ENCODE measurements around the gene SH3D21. TPM values are rescaled to one million over a fixed set of nuclear protein-coding genes. Genes with fewer than 3 reads are reported as not detected.
A peak's percentile ranks its signal among the peaks of the same experiment; 100 is the strongest.

The SH3D21 gene
- total RNA-seq, 4 donors from 2014 or later: 10.7 to 25.1 (median 16.9) TPM

DNA sequence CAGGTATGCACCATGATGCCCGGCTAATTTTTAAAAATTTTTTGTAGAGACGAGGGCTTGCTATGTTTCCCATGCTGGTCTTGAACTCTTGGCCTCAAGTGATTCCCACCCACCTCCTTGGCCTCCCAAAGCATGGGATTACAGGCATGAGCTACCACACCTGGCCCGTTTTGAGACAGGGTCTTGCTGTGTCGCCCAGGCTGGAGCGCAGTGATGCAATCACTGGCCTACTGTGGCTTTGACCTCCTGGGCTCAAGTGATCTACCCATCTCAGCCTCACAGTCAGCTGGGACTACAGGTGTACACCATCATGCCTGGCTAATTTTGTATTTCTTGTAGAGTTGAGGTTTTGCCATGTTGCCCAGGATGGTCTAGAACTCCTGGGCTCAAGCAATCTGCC is 7.5 kb upstream of the SH3D21 start:
- Histone ChIP-seq H3K27ac (peak overlapping the region in 2 of 3 donors; percentile 3 to 71), H3K27me3 (no peaks in the 10 kb centered on the region), H3K4me1 (peaks cover 8 to 27% of the 10 kb centered on the region in 2 donors), H3K9me3 (no peaks in the 10 kb centered on the region), H3K36me3 (peaks cover 43 to 49% of the 10 kb centered on the region in 2 donors), H3K4me3 (replicated peaks in 1 of 3) (no peak overlapping the region)
- TF ChIP-seq POLR2A (IDR thresholded peaks at IDR 0.05): no peak
- TF ChIP-seq, protein P1, sequence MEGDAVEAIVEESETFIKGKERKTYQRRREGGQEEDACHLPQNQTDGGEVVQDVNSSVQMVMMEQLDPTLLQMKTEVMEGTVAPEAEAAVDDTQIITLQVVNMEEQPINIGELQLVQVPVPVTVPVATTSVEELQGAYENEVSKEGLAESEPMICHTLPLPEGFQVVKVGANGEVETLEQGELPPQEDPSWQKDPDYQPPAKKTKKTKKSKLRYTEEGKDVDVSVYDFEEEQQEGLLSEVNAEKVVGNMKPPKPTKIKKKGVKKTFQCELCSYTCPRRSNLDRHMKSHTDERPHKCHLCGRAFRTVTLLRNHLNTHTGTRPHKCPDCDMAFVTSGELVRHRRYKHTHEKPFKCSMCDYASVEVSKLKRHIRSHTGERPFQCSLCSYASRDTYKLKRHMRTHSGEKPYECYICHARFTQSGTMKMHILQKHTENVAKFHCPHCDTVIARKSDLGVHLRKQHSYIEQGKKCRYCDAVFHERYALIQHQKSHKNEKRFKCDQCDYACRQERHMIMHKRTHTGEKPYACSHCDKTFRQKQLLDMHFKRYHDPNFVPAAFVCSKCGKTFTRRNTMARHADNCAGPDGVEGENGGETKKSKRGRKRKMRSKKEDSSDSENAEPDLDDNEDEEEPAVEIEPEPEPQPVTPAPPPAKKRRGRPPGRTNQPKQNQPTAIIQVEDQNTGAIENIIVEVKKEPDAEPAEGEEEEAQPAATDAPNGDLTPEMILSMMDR (IDR thresholded peaks at IDR 0.05): no peak
- intact Hi-C loops (cut with DNase I): no loop called here
- 91 to 94% methylated on average over 5 of the region's 5 CpGs for WGBS, 2 donors
- no peak for DNase-seq

DNA sequence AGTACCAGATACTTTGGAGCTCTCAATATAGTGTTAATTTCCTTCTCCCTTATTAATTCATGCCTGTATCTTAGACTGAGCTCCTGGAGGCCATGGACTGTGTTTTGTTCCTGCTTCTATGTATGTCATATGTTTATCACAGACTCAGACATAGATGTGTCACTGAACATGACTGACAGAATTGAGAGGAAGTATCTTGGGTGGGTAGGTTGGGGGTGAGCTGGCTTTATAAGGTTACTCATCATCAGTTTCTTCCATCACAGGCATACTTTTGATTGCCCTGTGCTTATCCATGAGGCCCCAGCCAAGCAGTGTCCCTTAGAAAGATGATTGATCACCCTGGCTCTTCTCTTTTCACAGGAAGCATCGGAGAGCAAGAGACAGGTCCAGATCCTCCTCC is 5.6 kb upstream of the SH3D21 start:
- peak overlapping the region; percentile 39 to 71 (median 62) for H3K27ac ChIP-seq
- intact Hi-C loops (cut with DNase I): no loop called here
- H3K27me3 ChIP-seq: no peaks in the 10 kb centered on the region
- peaks cover 10 to 31% of the 10 kb centered on the region in 2 donors for H3K4me1 ChIP-seq
- DNase-seq: no peak
- no peak overlapping the region for H3K4me3 ChIP-seq (replicated peaks in 1 of 3)
- TF ChIP-seq, protein P1 (IDR thresholded peaks at IDR 0.05): no peak
- no peak for TF ChIP-seq POLR2A (IDR thresholded peaks at IDR 0.05)
- peaks cover 42 to 44% of the 10 kb centered on the region in 2 donors for H3K36me3 ChIP-seq
- 86 to 100% methylated on average over 1 of the region's 1 CpG for WGBS, 2 donors
- no peaks in the 10 kb centered on the region for H3K9me3 ChIP-seq

DNA sequence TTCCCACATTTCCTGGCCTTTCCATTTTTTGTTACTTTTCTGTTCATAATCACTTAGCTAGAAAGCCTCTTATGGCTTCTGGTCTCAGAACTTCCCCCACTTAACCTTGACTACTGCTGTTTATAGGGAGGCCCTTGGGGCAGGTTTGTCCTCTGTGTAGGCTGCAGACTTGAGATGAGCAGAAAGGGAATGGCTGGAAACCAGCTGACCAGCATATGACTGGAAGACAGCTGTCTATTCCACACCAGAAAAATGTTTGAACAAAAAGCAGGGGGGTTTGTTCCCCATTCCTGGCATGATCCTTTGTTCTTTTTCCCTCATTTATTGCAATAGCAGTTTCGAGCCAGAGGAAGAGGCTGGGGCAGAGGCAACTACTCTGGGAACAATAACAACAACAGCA is 4.9 kb upstream of the SH3D21 start:
- Histone ChIP-seq H3K27me3 (no peaks in the 10 kb centered on the region), H3K27ac (peak overlapping the region in 1 of 3 donors; percentile 62), H3K36me3 (peaks cover 42 to 44% of the 10 kb centered on the region in 2 donors), H3K9me3 (no peaks in the 10 kb centered on the region), H3K4me3 (replicated peaks in 1 of 3) (no peak overlapping the region), H3K4me1 (peaks cover 13 to 37% of the 10 kb centered on the region in 2 donors)
- intact Hi-C loops (cut with DNase I): no loop called here
- TF ChIP-seq, protein P1 (IDR thresholded peaks at IDR 0.05): no peak
- TF ChIP-seq POLR2A (IDR thresholded peaks at IDR 0.05): no peak
- WGBS, 2 donors: 71 to 89% methylated on average over 1 of the region's 1 CpG
- DNase-seq: no peak

DNA sequence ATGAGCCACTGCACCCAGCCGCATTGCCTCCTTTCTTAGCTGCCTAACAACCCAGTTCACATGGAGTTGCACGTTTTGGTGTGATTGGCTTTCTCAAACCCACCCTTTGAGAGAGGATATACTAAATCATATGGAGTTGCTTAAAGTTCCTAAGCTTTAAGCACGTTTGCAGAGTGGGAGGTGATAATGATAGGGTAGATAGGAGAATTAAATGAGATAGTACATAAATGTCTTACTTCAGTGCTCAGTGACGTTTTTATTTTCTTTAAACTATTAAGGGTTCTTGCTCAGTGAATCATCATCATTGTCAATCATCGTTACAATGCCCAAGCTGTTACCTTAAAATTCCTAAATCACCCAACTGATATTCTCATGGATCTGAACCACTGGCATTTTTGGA is 2.9 kb upstream of the SH3D21 start:
- intact Hi-C loops (cut with DNase I): no loop called here
- Histone ChIP-seq H3K4me1 (peaks cover 15 to 33% of the 10 kb centered on the region in 2 donors), H3K9me3 (no peaks in the 10 kb centered on the region), H3K36me3 (peaks cover 41 to 43% of the 10 kb centered on the region in 2 donors), H3K4me3 (replicated peaks in 1 of 3) (no peak overlapping the region), H3K27me3 (no peaks in the 10 kb centered on the region), H3K27ac (no peak overlapping the region)
- DNase-seq: no peak
- WGBS, 2 donors: 72 to 78% methylated on average over 5 of the region's 5 CpGs
- TF ChIP-seq POLR2A (IDR thresholded peaks at IDR 0.05): no peak
- TF ChIP-seq, protein P1 (IDR thresholded peaks at IDR 0.05): no peak

DNA sequence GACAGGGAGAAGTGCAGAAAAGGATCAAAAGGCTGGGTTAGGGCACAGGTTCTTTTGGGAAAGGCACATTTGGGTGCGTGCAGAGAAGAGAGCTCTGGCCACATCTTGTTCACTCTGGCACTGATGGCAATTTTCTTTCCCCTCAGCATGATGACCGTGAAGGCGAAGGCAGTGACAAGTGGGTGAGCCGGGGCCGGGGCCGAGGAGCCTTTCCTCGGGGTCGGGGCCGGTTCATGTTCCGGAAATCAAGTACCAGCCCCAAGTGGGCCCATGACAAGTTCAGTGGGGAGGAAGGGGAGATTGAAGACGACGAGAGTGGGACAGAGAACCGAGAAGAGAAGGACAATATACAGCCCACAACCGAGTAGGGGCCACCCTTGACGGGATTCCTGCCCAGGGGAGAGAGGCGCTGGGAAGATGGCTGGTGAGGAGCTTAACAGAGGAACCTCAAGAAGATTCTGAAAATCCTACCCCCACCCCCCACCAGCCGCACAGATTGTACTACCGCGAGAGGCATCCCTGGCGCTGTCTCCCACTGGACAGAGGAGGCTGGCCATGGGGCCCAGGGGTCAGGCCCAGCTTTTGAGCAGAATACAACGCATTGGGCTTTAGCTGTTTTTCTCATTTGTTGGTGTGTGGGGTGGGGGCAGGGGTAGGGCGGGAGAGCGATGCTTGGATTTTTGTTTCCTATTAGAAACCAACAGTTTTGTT is 2.4 kb upstream of the SH3D21 start:
- intact Hi-C loops (cut with DNase I): no loop called here
- 93 to 94% methylated on average over 23 of the region's 23 CpGs for WGBS, 2 donors
- Histone ChIP-seq H3K36me3 (peaks cover 37 to 38% of the 10 kb centered on the region in 2 donors), H3K27ac (no peak overlapping the region), H3K27me3 (no peaks in the 10 kb centered on the region), H3K4me1 (peaks cover 15 to 33% of the 10 kb centered on the region in 2 donors), H3K9me3 (no peaks in the 10 kb centered on the region), H3K4me3 (replicated peaks in 1 of 3) (no peak overlapping the region)
- TF ChIP-seq, protein P1 (IDR thresholded peaks at IDR 0.05): no peak
- TF ChIP-seq POLR2A (IDR thresholded peaks at IDR 0.05): no peak
- no peak for DNase-seq

Data from thyroid gland (tissue), 4 donors.